GM21737 (cell line): ENCODE measurements around the gene DCAF6.

ENCODE experiments used
- ATAC-seq: cut with Tn5 transposase; IDR thresholded peaks from one replicate; pipeline ENCODE4 v1.9.1; 2021; ENCODE audit warnings: mild to moderate bottlenecking, moderate library complexity; ENCODE audit not compliant: unreplicated experiment

Gene DCAF6

GRCh38 chr1:168082008-168082876 lies 145.8 kb downstream of the DCAF6 start:
- peak; percentile 76 for ATAC-seq

- ATAC-seq = no peak
Observed at GRCh38 chr1:168083456-168084325, 147.2 kb downstream of the DCAF6 start.

- ATAC-seq = peak; percentile 48
Observed at GRCh38 chr1:168084396-168085231, 148.1 kb downstream of the DCAF6 start.

GRCh38 chr1:168085401-168085872 lies 149.0 kb downstream of the DCAF6 start:
- no peak for ATAC-seq

DNA sequence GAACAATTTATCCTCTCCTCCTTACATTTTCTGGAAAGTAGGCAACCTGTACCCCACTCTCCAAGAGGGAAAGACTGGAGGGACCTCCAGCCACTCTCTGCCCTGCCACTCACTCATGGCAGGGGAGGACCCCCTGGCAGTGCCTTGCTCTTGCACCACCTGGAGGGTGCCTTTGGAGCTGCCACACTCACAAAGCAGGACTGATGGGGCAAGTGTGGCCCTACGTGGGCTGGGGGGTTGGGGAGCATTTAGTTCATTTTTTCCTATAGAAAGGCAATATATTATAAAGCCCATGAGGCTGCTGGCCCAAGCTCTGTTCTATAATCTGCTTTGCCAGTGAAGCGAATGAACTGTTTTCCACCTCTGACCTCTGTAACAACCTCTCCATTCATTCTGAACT lies 150.0 kb downstream of the DCAF6 start:
- ATAC-seq = no peak

- no peak for ATAC-seq
Observed at GRCh38 chr1:168087696-168088095, 151.2 kb downstream of the DCAF6 start.

- ATAC-seq = no peak
Observed at GRCh38 chr1:168088511-168089325, 152.2 kb downstream of the DCAF6 start.

DNA sequence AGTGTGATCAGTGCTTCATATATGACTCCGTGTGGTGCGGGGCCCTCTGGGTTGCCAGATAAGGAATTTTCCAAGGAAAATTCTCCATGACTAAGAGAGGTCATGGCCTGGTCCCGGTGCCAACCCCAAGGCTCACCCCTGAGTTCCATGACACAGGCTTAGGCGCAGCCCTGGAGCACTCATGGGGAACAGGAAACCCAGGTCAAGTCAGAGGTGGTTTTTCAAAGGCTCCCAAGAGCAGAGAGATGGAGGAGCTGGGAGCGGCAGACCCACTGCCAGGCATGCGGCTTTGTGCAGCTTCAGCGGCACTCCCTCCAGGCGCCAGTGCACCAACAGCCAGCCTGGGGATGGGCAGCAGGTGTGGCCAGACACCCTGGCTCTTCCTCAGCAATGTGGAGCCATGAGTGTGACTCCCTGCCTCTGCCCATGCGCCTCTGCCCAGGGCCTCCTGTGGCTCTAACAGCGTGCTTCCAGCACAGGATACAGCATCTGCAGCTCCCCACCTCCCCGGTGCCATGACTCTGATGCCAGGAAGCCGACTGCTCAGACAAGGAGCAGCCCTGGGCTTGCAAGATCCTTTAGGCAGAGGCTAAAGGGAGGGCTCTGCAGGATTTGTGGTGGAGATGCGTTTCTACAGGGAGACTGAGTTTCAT lies 153.0 kb downstream of the DCAF6 start:
- ATAC-seq = no peak

DNA sequence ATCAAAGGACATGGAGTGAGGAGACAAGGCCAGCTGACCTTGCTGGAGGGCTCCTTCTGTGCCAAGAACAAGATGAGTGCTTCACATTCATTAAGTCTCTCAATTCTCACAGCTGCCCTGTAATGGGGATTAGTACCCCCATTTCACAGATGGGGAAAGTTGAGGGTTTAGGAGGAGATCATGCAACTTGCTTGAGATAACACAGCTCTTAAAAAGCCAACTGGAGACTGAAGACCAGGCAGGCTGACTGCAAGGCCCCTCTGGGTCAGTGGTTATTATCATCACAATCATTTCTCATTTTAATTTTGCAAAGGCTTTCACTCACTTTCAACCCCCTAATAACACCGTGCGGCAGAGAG lies 153.5 kb downstream of the DCAF6 start:
- no peak for ATAC-seq

GRCh38 chr1:168090395-168090794 lies 153.9 kb downstream of the DCAF6 start:
- no peak for ATAC-seq

- no peak for ATAC-seq
Observed at GRCh38 chr1:168091063-168091462, 154.6 kb downstream of the DCAF6 start.

DNA sequence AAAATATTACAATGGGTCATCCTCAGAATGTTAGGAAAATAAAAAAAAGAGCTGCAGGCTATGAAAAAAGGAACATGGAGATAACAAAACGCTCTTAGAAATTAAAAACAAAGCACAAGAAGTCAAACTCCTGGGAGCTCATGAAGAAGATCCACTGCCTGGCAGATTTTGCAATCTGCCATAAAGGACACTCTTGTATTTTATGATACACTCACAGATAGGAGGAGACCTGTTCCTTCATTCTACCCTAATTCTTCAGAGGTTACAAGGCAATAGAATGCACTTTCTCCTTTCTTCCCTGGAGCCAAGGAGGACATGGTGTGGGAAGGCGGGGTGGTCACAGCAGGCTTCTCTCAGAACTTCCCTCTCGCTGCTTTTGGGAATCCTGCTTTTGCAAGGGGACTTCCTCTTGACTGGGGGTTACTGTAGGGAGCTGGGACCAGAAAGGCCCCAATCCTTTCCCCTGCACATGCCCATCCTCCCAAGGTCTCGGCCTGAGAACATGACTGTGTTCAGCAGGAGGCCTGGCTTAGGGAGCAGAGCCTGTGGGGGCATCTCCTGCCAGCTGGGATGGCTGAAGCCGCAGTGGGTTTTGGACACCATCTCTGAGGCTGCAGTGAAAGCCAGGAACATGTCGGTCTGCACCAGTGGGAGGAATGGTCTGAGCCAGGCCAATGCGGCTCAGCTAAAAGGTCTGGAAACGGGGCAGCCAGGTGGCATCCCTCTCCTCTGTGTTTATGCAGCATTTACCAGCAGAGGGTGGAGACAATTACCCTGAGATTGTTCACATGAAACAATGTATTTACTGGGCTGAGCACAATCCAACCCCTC lies 155.5 kb downstream of the DCAF6 start:
- ATAC-seq = no peak

DNA sequence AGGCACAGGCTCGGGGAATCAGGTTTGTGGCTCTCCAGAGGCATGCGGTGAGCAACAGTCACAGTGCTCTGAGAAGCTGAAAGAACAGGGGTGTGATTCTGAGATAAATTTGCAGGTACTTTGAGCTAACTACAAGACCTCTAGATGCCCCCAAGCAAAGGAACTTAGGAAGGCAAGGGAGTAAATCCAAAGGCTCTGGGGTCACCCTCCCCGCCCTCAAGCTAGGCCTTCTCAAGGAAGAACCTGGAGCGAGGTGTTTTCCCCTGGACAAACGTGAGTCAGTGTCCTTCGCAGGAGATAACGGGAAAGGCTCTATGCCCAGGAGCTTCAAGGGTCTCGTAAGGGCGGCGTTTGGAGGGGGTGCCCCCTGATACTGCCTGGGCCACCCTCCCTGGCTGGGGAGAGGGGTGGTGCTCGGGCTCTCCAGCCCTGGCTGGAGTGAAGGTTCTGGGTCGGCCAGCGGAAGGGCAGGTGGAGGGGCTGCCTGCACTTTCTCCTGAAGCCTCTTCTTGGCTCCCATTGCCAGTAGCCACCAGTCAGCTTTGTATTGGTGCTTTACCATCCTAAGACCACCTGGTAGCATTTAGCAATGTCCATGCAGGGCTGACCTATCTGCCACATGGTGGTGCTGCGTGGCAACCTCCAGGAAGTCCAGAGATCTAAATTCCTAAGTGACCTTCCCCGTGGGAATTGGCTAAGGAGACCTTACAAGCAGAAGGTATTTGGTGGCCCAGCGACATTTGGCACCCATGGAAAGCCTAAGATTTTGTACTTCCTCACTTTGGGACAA lies 156.3 kb downstream of the DCAF6 start:
- ATAC-seq = no peak

DNA sequence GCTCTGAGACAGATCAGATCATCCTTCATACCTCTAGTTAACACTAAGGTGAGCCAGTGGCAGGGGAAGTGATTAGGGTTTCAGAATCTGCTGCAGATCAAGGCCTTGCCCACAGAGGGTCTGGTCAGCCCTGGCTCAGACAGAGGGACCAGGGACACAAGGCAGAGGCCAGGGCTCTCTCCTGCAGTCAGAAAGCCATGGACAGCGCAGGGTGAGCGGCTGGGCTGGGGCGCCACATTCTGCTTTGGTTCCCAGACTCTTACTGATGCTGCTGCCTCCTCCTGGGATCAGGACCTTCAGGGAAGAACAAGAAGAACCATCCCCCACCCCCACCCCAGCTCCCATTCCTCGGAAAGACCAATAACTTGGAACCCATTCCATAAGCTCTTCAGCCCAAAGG lies 157.1 kb downstream of the DCAF6 start:
- no peak for ATAC-seq

DNA sequence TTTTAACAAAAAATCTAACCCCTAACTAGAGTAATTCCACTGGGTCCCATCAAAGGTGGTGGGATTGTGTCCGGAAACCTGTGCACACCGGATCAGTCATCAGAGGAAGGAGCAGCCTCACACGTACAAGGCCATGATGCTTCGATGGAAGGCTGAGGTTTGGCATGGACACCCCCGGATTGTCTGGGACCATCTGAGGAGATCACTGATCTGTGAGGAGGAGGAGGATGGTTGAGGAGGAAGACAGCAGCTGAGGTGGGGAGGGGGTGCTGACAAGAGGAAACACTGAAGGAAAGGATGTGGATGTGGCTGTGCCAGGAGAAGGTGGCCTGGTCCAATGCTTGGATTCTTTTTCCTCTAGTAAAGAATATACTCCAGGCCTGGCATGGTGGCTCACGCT lies 159.0 kb downstream of the DCAF6 start:
- ATAC-seq = no peak

- no peak for ATAC-seq
Observed at GRCh38 chr1:168096296-168097165, 160.0 kb downstream of the DCAF6 start.

GRCh38 chr1:168097921-168098528 lies 161.5 kb downstream of the DCAF6 start:
- no peak for ATAC-seq
